Measurements from ENCODE around the gene KIAA1958. TPM values are rescaled to one million over a fixed set of nuclear protein-coding genes. Genes with fewer than 3 reads are reported as not detected.
"Not testable (repeated sequence)": the region's sequence is repeated elsewhere in the genome, so short reads cannot be mapped to it uniquely, and the experiment has no call there.

The KIAA1958 gene
- total RNA-seq, 4 donors from 2014 or later: 1.3 to 4.0 (median 2.6) TPM

DNA sequence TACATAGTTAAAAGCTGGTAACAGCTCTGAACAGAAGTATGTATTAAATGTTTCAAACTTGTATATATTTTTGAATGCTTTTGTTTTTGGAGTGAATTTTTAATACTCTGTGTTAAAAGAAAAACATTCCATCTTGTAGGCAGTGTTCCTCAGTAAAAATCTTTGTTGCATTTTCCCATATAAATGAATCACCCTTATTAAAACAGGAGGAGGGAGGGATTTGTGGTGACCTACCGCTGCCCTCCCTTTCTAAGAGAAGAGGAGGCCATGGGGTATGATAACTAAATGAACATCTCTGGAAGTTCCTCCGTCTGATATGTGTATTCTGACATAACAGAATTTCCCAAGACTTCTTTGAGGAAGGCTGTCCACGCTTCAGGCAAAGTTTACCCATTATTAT is 177.9 kb downstream of the KIAA1958 start:
- no peak for ATAC-seq
- DNase-seq: no peak
- TF ChIP-seq, protein P1, sequence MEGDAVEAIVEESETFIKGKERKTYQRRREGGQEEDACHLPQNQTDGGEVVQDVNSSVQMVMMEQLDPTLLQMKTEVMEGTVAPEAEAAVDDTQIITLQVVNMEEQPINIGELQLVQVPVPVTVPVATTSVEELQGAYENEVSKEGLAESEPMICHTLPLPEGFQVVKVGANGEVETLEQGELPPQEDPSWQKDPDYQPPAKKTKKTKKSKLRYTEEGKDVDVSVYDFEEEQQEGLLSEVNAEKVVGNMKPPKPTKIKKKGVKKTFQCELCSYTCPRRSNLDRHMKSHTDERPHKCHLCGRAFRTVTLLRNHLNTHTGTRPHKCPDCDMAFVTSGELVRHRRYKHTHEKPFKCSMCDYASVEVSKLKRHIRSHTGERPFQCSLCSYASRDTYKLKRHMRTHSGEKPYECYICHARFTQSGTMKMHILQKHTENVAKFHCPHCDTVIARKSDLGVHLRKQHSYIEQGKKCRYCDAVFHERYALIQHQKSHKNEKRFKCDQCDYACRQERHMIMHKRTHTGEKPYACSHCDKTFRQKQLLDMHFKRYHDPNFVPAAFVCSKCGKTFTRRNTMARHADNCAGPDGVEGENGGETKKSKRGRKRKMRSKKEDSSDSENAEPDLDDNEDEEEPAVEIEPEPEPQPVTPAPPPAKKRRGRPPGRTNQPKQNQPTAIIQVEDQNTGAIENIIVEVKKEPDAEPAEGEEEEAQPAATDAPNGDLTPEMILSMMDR (IDR thresholded peaks at IDR 0.05 in 4 of 5, conservative IDR thresholded peaks at IDR 0.05 in 1 of 5): no peak
- no peak for TF ChIP-seq POLR2A (IDR thresholded peaks at IDR 0.05)
- Histone ChIP-seq H3K4me3 (no peak overlapping the region), H3K9me3 (no peaks in the 10 kb centered on the region), H3K36me3 (no peaks in the 10 kb centered on the region), H3K4me1 (no peaks in the 10 kb centered on the region), H3K27me3 (no peaks in the 10 kb centered on the region), H3K27ac (no peak overlapping the region)
- intact Hi-C loops (cut with DNase I; ENCODE audit: low total_unique reads) (no loop called here), in situ Hi-C loops (cut with MboI; ENCODE audit: low sequenced_read_pairs in 4 of 4) (no loop called here)

DNA sequence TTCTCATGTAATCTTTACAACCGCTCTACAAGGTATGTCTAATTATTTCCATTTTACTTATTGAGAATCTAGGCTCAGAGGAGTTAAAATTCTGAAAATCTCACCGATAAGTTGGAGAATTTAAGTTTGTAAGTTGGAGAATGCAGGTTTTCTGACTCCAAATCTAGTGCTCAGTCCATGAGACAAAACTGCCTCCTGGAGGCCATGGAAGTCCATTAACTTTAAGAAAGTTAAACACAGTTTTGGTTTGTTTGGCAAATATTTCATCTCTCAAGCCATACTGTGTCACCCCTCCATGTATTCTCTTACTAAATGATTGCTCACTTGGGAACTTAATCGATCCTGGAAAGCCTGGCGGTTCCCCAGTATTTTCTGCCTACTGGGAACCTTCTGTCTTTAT is 178.7 kb downstream of the KIAA1958 start:
- Histone ChIP-seq H3K36me3 (no peaks in the 10 kb centered on the region), H3K9me3 (no peaks in the 10 kb centered on the region), H3K4me1 (no peaks in the 10 kb centered on the region), H3K27ac (no peak overlapping the region), H3K27me3 (no peaks in the 10 kb centered on the region), H3K4me3 (no peak overlapping the region)
- no peak for ATAC-seq
- in situ Hi-C loops (cut with MboI; ENCODE audit: low sequenced_read_pairs in 4 of 4): no loop called here
- intact Hi-C loops (cut with DNase I; ENCODE audit: low total_unique reads): no loop called here
- DNase-seq: no peak
- no peak for TF ChIP-seq POLR2A (IDR thresholded peaks at IDR 0.05)
- TF ChIP-seq, protein P1 (IDR thresholded peaks at IDR 0.05 in 4 of 5, conservative IDR thresholded peaks at IDR 0.05 in 1 of 5): no peak

DNA sequence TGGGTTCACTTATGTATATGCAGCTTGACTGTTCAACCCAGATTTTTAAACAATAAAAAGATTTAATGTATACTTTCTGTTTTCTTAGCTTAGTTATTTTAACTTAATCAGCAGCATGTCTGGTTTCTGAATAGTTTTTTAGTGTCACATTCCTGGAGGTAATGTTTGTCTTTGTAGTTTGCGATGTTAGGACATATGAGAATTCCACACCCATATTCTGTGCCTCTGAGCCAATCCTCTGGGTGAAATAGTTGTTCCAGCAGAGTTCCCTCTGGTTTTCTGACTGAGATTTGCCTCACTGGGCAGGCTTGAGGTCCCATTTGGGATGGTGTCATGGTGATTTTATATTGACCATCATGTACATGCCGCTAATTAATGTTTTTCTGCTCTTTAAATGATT is 182.7 kb downstream of the KIAA1958 start:
- H3K36me3 ChIP-seq: no peaks in the 10 kb centered on the region
- H3K27me3 ChIP-seq: no peaks in the 10 kb centered on the region
- H3K4me3 ChIP-seq: no peak overlapping the region
- ATAC-seq (no peak), DNase-seq (no peak)
- TF ChIP-seq, protein P1 (IDR thresholded peaks at IDR 0.05 in 4 of 5, conservative IDR thresholded peaks at IDR 0.05 in 1 of 5): no peak
- TF ChIP-seq POLR2A (IDR thresholded peaks at IDR 0.05): no peak
- H3K27ac ChIP-seq: no peak overlapping the region
- intact Hi-C loops (cut with DNase I; ENCODE audit: low total_unique reads) (no loop called here), in situ Hi-C loops (cut with MboI; ENCODE audit: low sequenced_read_pairs in 4 of 4) (no loop called here)
- no peaks in the 10 kb centered on the region for H3K9me3 ChIP-seq
- H3K4me1 ChIP-seq: no peaks in the 10 kb centered on the region

DNA sequence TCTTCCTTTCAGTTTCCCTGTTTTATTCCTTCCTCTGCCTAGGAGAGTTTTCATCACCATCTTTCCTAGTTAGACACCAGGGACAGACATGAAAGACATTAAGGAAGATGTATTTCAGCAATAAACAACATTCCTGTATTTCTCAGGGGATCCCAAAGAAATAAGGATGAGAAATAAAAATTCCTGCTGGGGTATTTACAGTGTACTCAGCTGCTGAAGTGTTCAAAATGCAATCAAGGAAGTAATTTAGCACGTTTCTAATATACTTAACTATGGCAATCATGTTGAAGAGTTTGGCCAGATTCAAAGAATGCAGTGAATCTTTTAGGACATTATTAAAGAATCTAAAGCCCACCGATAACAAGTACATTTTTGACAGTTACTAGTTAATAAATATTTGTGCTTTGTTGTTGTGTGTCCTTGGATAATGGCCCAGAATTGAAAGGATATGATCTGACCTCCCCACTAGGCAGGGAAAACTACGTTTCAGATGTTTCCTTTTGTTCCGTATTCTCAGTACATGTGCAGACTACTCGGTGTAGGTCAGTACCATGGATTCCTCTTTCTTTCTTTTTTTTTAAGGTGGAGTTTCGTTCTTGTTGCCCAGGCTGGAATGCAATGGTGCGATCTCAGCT is 184.5 kb downstream of the KIAA1958 start:
- Histone ChIP-seq H3K4me3 (no peak overlapping the region), H3K36me3 (no peaks in the 10 kb centered on the region), H3K9me3 (no peaks in the 10 kb centered on the region), H3K27ac (no peak overlapping the region), H3K27me3 (no peaks in the 10 kb centered on the region), H3K4me1 (no peaks in the 10 kb centered on the region)
- ATAC-seq: no peak
- no peak for TF ChIP-seq POLR2A (IDR thresholded peaks at IDR 0.05)
- TF ChIP-seq, protein P1 (IDR thresholded peaks at IDR 0.05 in 4 of 5, conservative IDR thresholded peaks at IDR 0.05 in 1 of 5): no peak
- intact Hi-C loops (cut with DNase I; ENCODE audit: low total_unique reads) (no loop called here), in situ Hi-C loops (cut with MboI; ENCODE audit: low sequenced_read_pairs in 4 of 4) (no loop called here)
- no peak for DNase-seq

DNA sequence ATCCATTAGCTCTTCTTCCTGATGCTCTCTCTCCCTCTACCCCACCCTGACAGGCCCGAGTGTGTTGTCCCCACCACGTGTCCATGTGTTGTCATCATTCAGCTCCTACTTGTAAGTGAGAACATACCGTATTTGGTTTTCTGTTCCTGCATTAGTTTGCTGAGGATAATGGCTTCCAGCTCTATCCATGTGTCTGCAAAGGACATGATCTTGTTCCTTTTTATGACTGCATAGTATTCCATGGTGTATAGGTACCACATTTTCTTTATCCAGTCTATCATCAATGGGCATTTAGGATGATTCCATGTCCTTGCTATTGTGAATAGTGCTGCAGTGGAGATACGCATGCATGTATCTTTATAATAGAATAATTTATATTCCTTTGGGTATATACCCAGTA is 186.6 kb downstream of the KIAA1958 start:
- H3K9me3 ChIP-seq; in situ Hi-C loops (cut with MboI; ENCODE audit: low sequenced_read_pairs in 4 of 4); ATAC-seq; H3K27ac ChIP-seq; intact Hi-C loops (cut with DNase I; ENCODE audit: low total_unique reads); DNase-seq; H3K36me3 ChIP-seq; H3K4me1 ChIP-seq; H3K4me3 ChIP-seq; H3K27me3 ChIP-seq: not testable (repeated sequence)

Measured in gastrocnemius medialis (tissue), 4 donors.